Loucy (cell line): ENCODE data around the gene RIPK3.

Experiments
- H2AFZ ChIP-seq: fragments of 200-600 bp; sonication (generic); 2 replicates; pipeline ENCODE4 v1.6.0; 2016; ENCODE audit warnings: antibody characterized with exemption, mild to moderate bottlenecking, low read length, moderate library complexity
- H3F3A ChIP-seq: fragments of 200-600 bp; 2 replicates; pipeline ENCODE4 v1.6.0; 2016; ENCODE audit warnings: antibody characterized with exemption, low read depth, mild to moderate bottlenecking
- H3K27me3 ChIP-seq: fragments of 200-600 bp; sonication (generic); 2 replicates; pipeline ENCODE4 v1.6.1; 2014; ENCODE audit warnings: low read length, mild to moderate bottlenecking; ENCODE audit not compliant: insufficient read depth, poor library complexity, severe bottlenecking
- H3K36me3 ChIP-seq: fragments of 200-600 bp; sonication (generic); 2 replicates; pipeline ENCODE4 v1.6.1; 2016; ENCODE audit warnings: low read length; ENCODE audit not compliant: insufficient read depth
- H3K4me1 ChIP-seq: fragments of 200-600 bp; sonication (generic); 2 replicates; pipeline ENCODE4 v1.5.1; 2014; ENCODE audit warnings: low read length, mild to moderate bottlenecking; ENCODE audit not compliant: insufficient read depth, poor library complexity, severe bottlenecking
- H3K4me2 ChIP-seq: fragments of 200-600 bp; sonication (generic); 2 replicates; pipeline ENCODE4 v1.6.0; 2014; ENCODE audit warnings: antibody characterized with exemption, low read length, low read depth, mild to moderate bottlenecking; ENCODE audit not compliant: poor library complexity, severe bottlenecking
- H3K4me3 ChIP-seq: fragments of 200-600 bp; sonication (generic); 2 replicates; pipeline ENCODE4 v1.5.1; 2014; ENCODE audit warnings: low read length, mild to moderate bottlenecking, mixed read lengths; ENCODE audit not compliant: poor library complexity, severe bottlenecking
- H3K79me2 ChIP-seq: fragments of 200-600 bp; sonication (generic); 2 replicates; pipeline ENCODE4 v1.6.1; 2014; ENCODE audit warnings: low read length; ENCODE audit not compliant: insufficient read depth
- H3K9ac ChIP-seq: fragments of 200-600 bp; sonication (generic); 2 replicates; pipeline ENCODE4 v1.6.0; 2014; ENCODE audit warnings: mild to moderate bottlenecking, low read depth, low read length, moderate library complexity; ENCODE audit not compliant: poor library complexity, severe bottlenecking
- H3K9me2 ChIP-seq: fragments of 200-600 bp; sonication (generic); replicated peaks from 2 replicates; pipeline ENCODE4 v1.6.1; 2016; ENCODE audit warnings: low read depth, low read length, mixed read lengths
- H3K9me3 ChIP-seq: fragments of 200-600 bp; sonication (generic); 2 replicates; pipeline ENCODE4 v1.6.1; 2014; ENCODE audit warnings: mild to moderate bottlenecking, antibody characterized with exemption, low read length, low read depth; ENCODE audit not compliant: insufficient read depth
- H4K20me1 ChIP-seq: fragments of 200-600 bp; sonication (generic); 2 replicates; pipeline ENCODE4 v1.6.0; 2014; ENCODE audit warnings: antibody characterized with exemption, low read length, mild to moderate bottlenecking; ENCODE audit not compliant: insufficient read depth, poor library complexity, severe bottlenecking
- EZH2phosphoT487 ChIP-seq: fragments of 200-600 bp; IDR thresholded peaks from 2 replicates; pipeline ENCODE4 v1.6.1; 2018; ENCODE audit warnings: antibody characterized with exemption, mild to moderate bottlenecking, moderate library complexity, borderline replicate concordance
- TF ChIP-seq, protein P1 (sequence below): fragments of 200-600 bp; sonication (generic); conservative IDR thresholded peaks from 2 replicates; pipeline ENCODE4 v1.5.1; 2014; ENCODE audit warnings: mild to moderate bottlenecking, antibody characterized with exemption, low read length

Gene RIPK3

GRCh38 chr14:24292118-24292807 lies 47.5 kb downstream of the RIPK3 start:
- H3K36me3 ChIP-seq, result peaks cover 4% of the 10 kb centered on the region; the same call in 1 of the 2 replicates
- H2AFZ ChIP-seq, result no peak overlapping the region
- H3K4me2 ChIP-seq, result no peak overlapping the region
- no peaks in the 10 kb centered on the region for H4K20me1 ChIP-seq
- H3K27me3 ChIP-seq, result no peaks in the 10 kb centered on the region
- no peaks in the 10 kb centered on the region for H3K9me2 ChIP-seq
- H3K79me2 ChIP-seq, result no peaks in the 10 kb centered on the region
- peaks cover 4% of the 10 kb centered on the region for H3K4me1 ChIP-seq
- H3K9ac ChIP-seq, result no peak overlapping the region
- TF ChIP-seq, protein P1, sequence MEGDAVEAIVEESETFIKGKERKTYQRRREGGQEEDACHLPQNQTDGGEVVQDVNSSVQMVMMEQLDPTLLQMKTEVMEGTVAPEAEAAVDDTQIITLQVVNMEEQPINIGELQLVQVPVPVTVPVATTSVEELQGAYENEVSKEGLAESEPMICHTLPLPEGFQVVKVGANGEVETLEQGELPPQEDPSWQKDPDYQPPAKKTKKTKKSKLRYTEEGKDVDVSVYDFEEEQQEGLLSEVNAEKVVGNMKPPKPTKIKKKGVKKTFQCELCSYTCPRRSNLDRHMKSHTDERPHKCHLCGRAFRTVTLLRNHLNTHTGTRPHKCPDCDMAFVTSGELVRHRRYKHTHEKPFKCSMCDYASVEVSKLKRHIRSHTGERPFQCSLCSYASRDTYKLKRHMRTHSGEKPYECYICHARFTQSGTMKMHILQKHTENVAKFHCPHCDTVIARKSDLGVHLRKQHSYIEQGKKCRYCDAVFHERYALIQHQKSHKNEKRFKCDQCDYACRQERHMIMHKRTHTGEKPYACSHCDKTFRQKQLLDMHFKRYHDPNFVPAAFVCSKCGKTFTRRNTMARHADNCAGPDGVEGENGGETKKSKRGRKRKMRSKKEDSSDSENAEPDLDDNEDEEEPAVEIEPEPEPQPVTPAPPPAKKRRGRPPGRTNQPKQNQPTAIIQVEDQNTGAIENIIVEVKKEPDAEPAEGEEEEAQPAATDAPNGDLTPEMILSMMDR, result no peak
- no peak for TF ChIP-seq EZH2phosphoT487
- no peak overlapping the region for H3K4me3 ChIP-seq
- H3F3A ChIP-seq, result no peaks in the 10 kb centered on the region
- H3K9me3 ChIP-seq, result no peaks in the 10 kb centered on the region

DNA sequence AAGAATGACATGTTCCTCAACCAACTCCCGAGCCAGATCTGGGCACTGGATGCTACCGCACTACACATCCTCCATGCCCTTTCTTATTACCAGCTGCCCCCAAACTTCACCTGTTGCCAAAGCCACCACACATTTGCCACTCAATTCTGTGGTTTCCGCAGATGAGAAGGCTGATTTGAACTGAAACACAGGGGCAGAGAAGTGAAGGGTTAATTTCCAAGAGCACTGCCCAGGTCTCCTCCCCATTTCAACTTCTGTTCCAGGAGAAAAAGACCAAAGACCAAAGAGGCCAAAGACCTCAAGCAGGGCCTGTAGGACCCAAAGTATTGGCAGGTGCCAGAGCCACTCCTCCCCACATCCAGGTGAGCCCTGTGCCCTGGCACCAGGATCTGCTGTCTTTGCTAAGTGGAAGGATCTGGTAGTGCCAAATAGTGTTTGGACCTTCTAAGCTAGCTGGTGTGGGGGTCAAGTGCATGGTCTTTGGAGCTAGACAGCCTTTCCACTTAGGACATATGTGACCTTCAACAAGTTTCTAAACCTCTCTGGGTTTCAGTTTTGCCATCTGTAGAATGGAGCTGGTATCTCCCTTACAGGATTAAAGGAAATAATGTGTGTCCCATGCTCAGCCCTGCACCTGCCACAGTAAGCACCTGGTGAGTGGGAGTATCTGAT lies 48.2 kb downstream of the RIPK3 start:
- Histone ChIP-seq H3K9me3 (no peaks in the 10 kb centered on the region), H3K9me2 (no peaks in the 10 kb centered on the region), H3K4me3 (no peak overlapping the region), H3K4me2 (no peak overlapping the region), H3K79me2 (no peaks in the 10 kb centered on the region), H3K27me3 (no peaks in the 10 kb centered on the region), H3K4me1 (no peaks in the 10 kb centered on the region), H4K20me1 (no peaks in the 10 kb centered on the region), H3K36me3 (peaks cover 4% of the 10 kb centered on the region; the same call in 1 of the 2 replicates), H2AFZ (no peak overlapping the region), H3F3A (no peaks in the 10 kb centered on the region), H3K9ac (no peak overlapping the region)
- TF ChIP-seq, protein P1, result no peak

GRCh38 chr14:24290746-24291145 lies 49.0 kb downstream of the RIPK3 start:
- TF ChIP-seq EZH2phosphoT487, result no peak
- TF ChIP-seq, protein P1, result no peak
- peaks cover 4% of the 10 kb centered on the region; the same call in 1 of the 2 replicates for H3K36me3 ChIP-seq
- H3K9me3 ChIP-seq, result no peaks in the 10 kb centered on the region
- H3K4me2 ChIP-seq, result no peak overlapping the region
- no peaks in the 10 kb centered on the region for H3K9me2 ChIP-seq
- no peaks in the 10 kb centered on the region for H3F3A ChIP-seq
- no peak overlapping the region for H3K9ac ChIP-seq
- H3K27me3 ChIP-seq, result no peaks in the 10 kb centered on the region
- no peaks in the 10 kb centered on the region for H3K4me1 ChIP-seq
- no peaks in the 10 kb centered on the region for H3K79me2 ChIP-seq
- no peak overlapping the region for H3K4me3 ChIP-seq
- H2AFZ ChIP-seq, result no peak overlapping the region
- H4K20me1 ChIP-seq, result no peaks in the 10 kb centered on the region
